ENCODE data around the gene MRPS18C.
"Not testable (repeated sequence)": the region's sequence is repeated elsewhere in the genome, so short reads cannot be mapped to it uniquely, and the experiment has no call there.

Gene MRPS18C

DNA sequence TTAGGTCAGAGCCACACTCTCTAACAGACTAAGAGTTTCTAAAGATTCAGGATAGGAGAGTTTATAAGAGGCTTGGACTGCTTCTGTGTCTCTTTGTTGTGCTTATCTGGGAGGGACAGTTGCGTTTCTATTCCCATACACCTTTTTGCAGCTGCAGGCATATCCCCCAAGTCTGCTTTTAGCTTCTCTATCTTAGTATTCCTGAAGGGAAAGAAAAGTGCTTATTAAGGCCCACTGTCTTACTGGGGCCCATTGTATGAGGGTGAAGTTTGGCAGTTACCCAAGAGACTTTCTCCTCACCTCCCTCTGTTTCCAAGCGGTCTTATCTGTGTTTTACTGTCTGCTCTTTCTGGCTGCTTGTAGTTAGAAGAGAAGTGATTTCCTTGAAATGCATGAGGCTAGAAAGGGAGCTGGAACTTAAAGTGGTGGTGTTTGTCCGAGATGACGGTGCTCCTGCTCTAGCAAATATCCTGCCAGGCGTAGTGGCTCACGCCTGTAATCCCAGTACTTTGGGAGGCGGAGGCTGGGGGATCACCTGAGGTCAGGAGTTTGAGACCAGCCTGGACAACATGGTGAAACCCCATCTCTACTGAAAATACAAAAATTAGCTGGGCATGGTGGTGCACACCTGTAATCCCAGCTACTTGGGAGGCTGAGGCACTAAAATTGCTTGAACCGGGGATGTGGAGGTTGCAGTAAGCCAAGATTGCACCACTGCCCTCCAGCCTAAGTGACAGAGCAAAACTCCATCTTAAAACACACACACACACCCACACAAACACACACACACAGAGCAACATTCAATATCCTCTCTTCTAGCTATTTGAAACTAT, 40.4 kb downstream of the MRPS18C start:
- DNase-seq: not testable (repeated sequence)

DNA sequence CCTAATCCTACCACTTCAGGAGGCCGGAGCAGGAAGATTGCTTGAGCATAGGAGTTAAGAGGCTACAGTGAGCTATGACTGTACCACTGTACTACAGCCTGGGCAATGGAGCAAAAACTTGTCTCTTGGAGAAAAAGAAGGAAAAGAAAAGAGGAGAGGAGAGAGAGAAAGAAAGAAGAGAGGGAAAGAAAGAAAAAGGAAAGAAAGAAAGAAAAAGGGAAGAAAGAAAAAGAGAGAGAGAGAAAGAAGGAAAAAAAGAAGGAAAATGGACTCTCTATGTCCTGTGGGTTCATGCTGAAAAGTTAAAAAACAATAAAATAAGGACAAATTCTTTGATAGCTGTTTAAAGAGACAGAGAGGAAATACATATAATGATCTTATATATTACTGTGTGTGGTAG, 42.3 kb downstream of the MRPS18C start:
- H3K9me3 ChIP-seq (ENCODE audit: control insufficient read depth, low read length): no peaks in the 10 kb centered on the region
- no peaks in the 10 kb centered on the region for H3K36me3 ChIP-seq (ENCODE audit: control insufficient read depth, insufficient read depth, low read length)
- no peaks in the 10 kb centered on the region for H3K27me3 ChIP-seq (replicated peaks; ENCODE audit: control insufficient read depth, insufficient read depth, low read length, poor library complexity, severe bottlenecking)
- H3K4me1 ChIP-seq (ENCODE audit: control insufficient read depth, insufficient read depth, low read length, poor library complexity, severe bottlenecking): no peaks in the 10 kb centered on the region
- no peak overlapping the region for H3K4me3 ChIP-seq (ENCODE audit: insufficient read depth, low read depth, low read length, poor library complexity, severe bottlenecking)
- no peak overlapping the region for H3K27ac ChIP-seq (ENCODE audit: insufficient read depth, low read length, poor library complexity, severe bottlenecking)
- no peak for DNase-seq

More for the DNA sequence above, 40.4 kb downstream of the MRPS18C start:
- H3K4me1 ChIP-seq (ENCODE audit: control insufficient read depth, insufficient read depth, low read length, poor library complexity, severe bottlenecking); H3K36me3 ChIP-seq (ENCODE audit: control insufficient read depth, insufficient read depth, low read length); H3K4me3 ChIP-seq (ENCODE audit: insufficient read depth, low read depth, low read length, poor library complexity, severe bottlenecking); H3K9me3 ChIP-seq (ENCODE audit: control insufficient read depth, low read length); H3K27me3 ChIP-seq (replicated peaks; ENCODE audit: control insufficient read depth, insufficient read depth, low read length, poor library complexity, severe bottlenecking); H3K27ac ChIP-seq (ENCODE audit: insufficient read depth, low read length, poor library complexity, severe bottlenecking): not testable (repeated sequence)

GRCh38 chr4:83501671-83502070, 45.8 kb downstream of the MRPS18C start:
- not testable (repeated sequence) for H3K36me3 ChIP-seq (ENCODE audit: control insufficient read depth, insufficient read depth, low read length); H3K27me3 ChIP-seq (replicated peaks; ENCODE audit: control insufficient read depth, insufficient read depth, low read length, poor library complexity, severe bottlenecking); H3K9me3 ChIP-seq (ENCODE audit: control insufficient read depth, low read length); DNase-seq; H3K4me3 ChIP-seq (ENCODE audit: insufficient read depth, low read depth, low read length, poor library complexity, severe bottlenecking); H3K27ac ChIP-seq (ENCODE audit: insufficient read depth, low read length, poor library complexity, severe bottlenecking); H3K4me1 ChIP-seq (ENCODE audit: control insufficient read depth, insufficient read depth, low read length, poor library complexity, severe bottlenecking)

GRCh38 chr4:83503974-83504373, 48.1 kb downstream of the MRPS18C start:
- DNase-seq: no peak
- Histone ChIP-seq H3K4me3 (ENCODE audit: insufficient read depth, low read depth, low read length, poor library complexity, severe bottlenecking) (no peak overlapping the region), H3K27me3 (replicated peaks; ENCODE audit: control insufficient read depth, insufficient read depth, low read length, poor library complexity, severe bottlenecking) (no peaks in the 10 kb centered on the region), H3K4me1 (ENCODE audit: control insufficient read depth, insufficient read depth, low read length, poor library complexity, severe bottlenecking) (peaks cover 9% of the 10 kb centered on the region), H3K9me3 (ENCODE audit: control insufficient read depth, low read length) (no peaks in the 10 kb centered on the region), H3K36me3 (ENCODE audit: control insufficient read depth, insufficient read depth, low read length) (no peaks in the 10 kb centered on the region), H3K27ac (ENCODE audit: insufficient read depth, low read length, poor library complexity, severe bottlenecking) (peak overlapping the region; percentile 8)

- H3K27ac ChIP-seq (ENCODE audit: insufficient read depth, low read length, poor library complexity, severe bottlenecking): peak overlapping the region; percentile 8
- peak overlapping the region; percentile 6 for H3K4me3 ChIP-seq (ENCODE audit: insufficient read depth, low read depth, low read length, poor library complexity, severe bottlenecking)
- H3K27me3 ChIP-seq (replicated peaks; ENCODE audit: control insufficient read depth, insufficient read depth, low read length, poor library complexity, severe bottlenecking): no peaks in the 10 kb centered on the region
- H3K36me3 ChIP-seq (ENCODE audit: control insufficient read depth, insufficient read depth, low read length): no peaks in the 10 kb centered on the region
- H3K4me1 ChIP-seq (ENCODE audit: control insufficient read depth, insufficient read depth, low read length, poor library complexity, severe bottlenecking): peaks cover 9% of the 10 kb centered on the region
- no peaks in the 10 kb centered on the region for H3K9me3 ChIP-seq (ENCODE audit: control insufficient read depth, low read length)
- DNase-seq: no peak
Observed at GRCh38 chr4:83504503-83504902, 48.6 kb downstream of the MRPS18C start.

GRCh38 chr4:83504996-83505395, 49.1 kb downstream of the MRPS18C start:
- Histone ChIP-seq H3K27me3 (replicated peaks; ENCODE audit: control insufficient read depth, insufficient read depth, low read length, poor library complexity, severe bottlenecking) (no peaks in the 10 kb centered on the region), H3K27ac (ENCODE audit: insufficient read depth, low read length, poor library complexity, severe bottlenecking) (no peak overlapping the region), H3K4me3 (ENCODE audit: insufficient read depth, low read depth, low read length, poor library complexity, severe bottlenecking) (no peak overlapping the region), H3K4me1 (ENCODE audit: control insufficient read depth, insufficient read depth, low read length, poor library complexity, severe bottlenecking) (peaks cover 9% of the 10 kb centered on the region), H3K9me3 (ENCODE audit: control insufficient read depth, low read length) (no peaks in the 10 kb centered on the region), H3K36me3 (ENCODE audit: control insufficient read depth, insufficient read depth, low read length) (no peaks in the 10 kb centered on the region)
- peak in 1 of 3 donors; percentile 1 for DNase-seq

DNA sequence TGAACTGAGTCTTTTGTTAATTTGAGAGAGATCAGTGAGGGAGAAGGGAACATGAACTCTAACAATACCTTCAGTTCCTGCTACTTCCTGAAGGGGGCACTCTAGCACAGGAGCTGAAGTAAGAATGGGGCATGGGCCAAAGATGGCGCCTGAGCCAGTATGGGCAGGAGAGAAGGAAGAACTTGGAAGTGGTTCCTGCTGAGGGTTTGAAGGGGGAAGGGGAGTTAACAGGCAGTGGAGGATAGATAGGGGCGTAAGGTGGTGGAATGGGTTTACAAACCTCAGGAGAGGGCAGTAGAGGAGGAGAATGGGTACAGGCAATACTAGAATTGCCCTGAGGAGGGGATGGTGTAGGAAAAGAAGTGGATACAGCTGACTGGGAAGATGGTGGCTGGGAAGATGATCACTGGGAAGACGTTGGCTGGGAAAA, 53.3 kb downstream of the MRPS18C start:
- peak; percentile 3 to 51 (median 24) for DNase-seq
- not testable (repeated sequence) for H3K36me3 ChIP-seq (ENCODE audit: control insufficient read depth, insufficient read depth, low read length); H3K27ac ChIP-seq (ENCODE audit: insufficient read depth, low read length, poor library complexity, severe bottlenecking); H3K4me1 ChIP-seq (ENCODE audit: control insufficient read depth, insufficient read depth, low read length, poor library complexity, severe bottlenecking); H3K9me3 ChIP-seq (ENCODE audit: control insufficient read depth, low read length); H3K27me3 ChIP-seq (replicated peaks; ENCODE audit: control insufficient read depth, insufficient read depth, low read length, poor library complexity, severe bottlenecking); H3K4me3 ChIP-seq (ENCODE audit: insufficient read depth, low read depth, low read length, poor library complexity, severe bottlenecking)

DNA sequence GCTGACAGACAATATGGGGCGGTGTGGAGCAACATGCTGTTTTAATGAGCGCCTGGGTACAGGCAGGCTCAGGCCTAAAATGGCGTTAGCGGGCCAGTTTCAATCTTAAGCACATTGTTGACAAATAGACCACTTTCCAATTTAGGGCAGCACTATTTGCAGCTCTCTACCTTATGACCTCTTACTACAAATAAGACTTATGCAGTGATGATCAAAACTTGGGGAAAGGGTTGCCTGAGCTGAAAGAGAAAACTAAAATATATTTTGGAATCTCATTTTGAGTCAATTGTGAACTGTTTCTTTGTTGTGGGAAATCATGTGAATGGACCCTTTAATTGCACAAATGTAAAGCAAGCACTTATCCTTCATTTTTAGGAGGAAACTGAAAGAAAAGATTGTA, 54.6 kb downstream of the MRPS18C start:
- Histone ChIP-seq H3K4me3 (ENCODE audit: insufficient read depth, low read depth, low read length, poor library complexity, severe bottlenecking) (no peak overlapping the region), H3K27me3 (replicated peaks; ENCODE audit: control insufficient read depth, insufficient read depth, low read length, poor library complexity, severe bottlenecking) (no peaks in the 10 kb centered on the region), H3K36me3 (ENCODE audit: control insufficient read depth, insufficient read depth, low read length) (no peaks in the 10 kb centered on the region), H3K4me1 (ENCODE audit: control insufficient read depth, insufficient read depth, low read length, poor library complexity, severe bottlenecking) (no peaks in the 10 kb centered on the region), H3K27ac (ENCODE audit: insufficient read depth, low read length, poor library complexity, severe bottlenecking) (no peak overlapping the region), H3K9me3 (ENCODE audit: control insufficient read depth, low read length) (no peaks in the 10 kb centered on the region)
- no peak for DNase-seq
